Mesendoderm (in vitro differentiated cells): ENCODE results near the gene DMD.

Experiments
- DNase-seq: peaks from one replicate; pipeline ENCODE4 v3.0.0; 2013
- H2AK5ac ChIP-seq: 2 replicates; pipeline ENCODE4 v1.6.1; 2013; ENCODE audit warnings: low read length, inconsistent platforms
- H2BK120ac ChIP-seq: 2 replicates; pipeline ENCODE4 v1.6.1; 2013; ENCODE audit warnings: low read depth, mild to moderate bottlenecking, low read length, moderate library complexity, mixed read lengths
- H2BK15ac ChIP-seq: replicated peaks from 2 replicates; pipeline ENCODE4 v1.6.1; 2013; ENCODE audit warnings: low read depth, mild to moderate bottlenecking, moderate library complexity
- H2BK5ac ChIP-seq: 2 replicates; pipeline ENCODE4 v1.6.1; 2013; ENCODE audit warnings: low read length, inconsistent platforms
- H3K18ac ChIP-seq: 2 replicates; pipeline ENCODE4 v1.6.1; 2013; ENCODE audit warnings: mild to moderate bottlenecking, low read length, mixed read lengths
- H3K23ac ChIP-seq: one replicate; pipeline ENCODE4 v1.6.1; 2013; ENCODE audit warnings: low read length
- H3K27ac ChIP-seq: 2 replicates; pipeline ENCODE4 v1.5.1; 2013; ENCODE audit warnings: low read depth, mild to moderate bottlenecking, inconsistent platforms, low read length, moderate library complexity
- H3K27me3 ChIP-seq: 2 replicates; pipeline ENCODE4 v1.6.1; 2013; ENCODE audit warnings: low read length, control low read depth, mild to moderate bottlenecking, inconsistent platforms; ENCODE audit not compliant: insufficient read depth, poor library complexity
- H3K36me3 ChIP-seq: 2 replicates; pipeline ENCODE4 v1.6.1; 2013; ENCODE audit warnings: low read length, inconsistent platforms; ENCODE audit not compliant: control insufficient read depth, insufficient read depth
- H3K4ac ChIP-seq: one replicate; pipeline ENCODE4 v1.6.1; 2013; ENCODE audit warnings: low read depth, mild to moderate bottlenecking, low read length, moderate library complexity
- H3K4me1 ChIP-seq: 2 replicates; pipeline ENCODE4 v1.6.1; 2013; ENCODE audit warnings: low read depth, low read length, inconsistent platforms; ENCODE audit not compliant: control insufficient read depth
- H3K4me2 ChIP-seq: 2 replicates; pipeline ENCODE4 v1.6.1; 2013; ENCODE audit warnings: low read length
- H3K4me3 ChIP-seq: 2 replicates; pipeline ENCODE4 v1.5.1; 2013; ENCODE audit warnings: mild to moderate bottlenecking, low read length
- H3K56ac ChIP-seq: one replicate; pipeline ENCODE4 v1.6.1; 2013; ENCODE audit warnings: low read length
- H3K79me1 ChIP-seq: 2 replicates; pipeline ENCODE4 v1.6.1; 2013; ENCODE audit warnings: low read length, inconsistent platforms
- H3K79me2 ChIP-seq: 2 replicates; pipeline ENCODE4 v1.6.1; 2013; ENCODE audit warnings: mild to moderate bottlenecking, low read length; ENCODE audit not compliant: control insufficient read depth, insufficient read depth
- H3K9ac ChIP-seq: 2 replicates; pipeline ENCODE4 v1.6.1; 2013; ENCODE audit warnings: low read length, inconsistent platforms
- H4K5ac ChIP-seq: one replicate; pipeline ENCODE4 v1.6.1; 2013; ENCODE audit warnings: low read length
- H4K8ac ChIP-seq: one replicate; pipeline ENCODE4 v1.6.1; 2013; ENCODE audit warnings: low read depth, mild to moderate bottlenecking, control low read depth, low read length, moderate library complexity
- WGBS: extraction: QIAGEN DNeasy Blood & Tissue Kit; methylation state at CpG from one replicate; pipeline ENCODE4 v1.1.7; 2013; ENCODE audit warnings: low lambda C conversion rate, missing lambda C conversion rate; ENCODE audit not compliant: insufficient coverage; ENCODE audit errors: extremely low coverage; 5-methylcytosine and 5-hydroxymethylcytosine counted together

Gene DMD

DNA sequence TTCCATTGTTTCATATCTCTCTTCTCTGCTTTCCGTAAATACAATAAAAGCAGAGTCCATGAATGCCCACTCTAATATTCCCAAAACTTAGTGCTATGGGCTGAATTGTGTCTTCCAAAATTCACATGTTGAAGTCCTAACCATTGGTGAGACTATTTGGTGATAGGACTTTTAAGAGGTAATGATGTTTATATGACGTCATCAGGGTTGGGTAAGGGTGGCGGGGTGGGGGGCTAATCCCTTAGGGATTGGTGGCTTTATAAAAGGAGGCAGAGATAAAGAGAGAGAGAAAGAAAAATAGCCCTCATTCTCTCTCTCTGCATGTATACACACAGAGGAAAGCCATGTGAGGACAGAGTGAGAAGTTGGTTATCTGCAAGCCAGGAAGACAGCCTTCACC is 722.2 kb downstream of the DMD start:
- Histone ChIP-seq H3K56ac (no peak overlapping the region), H2BK15ac (no peak overlapping the region), H4K5ac (no peak overlapping the region), H3K4me1 (no peaks in the 10 kb centered on the region), H3K27me3 (no peaks in the 10 kb centered on the region), H3K9ac (no peak overlapping the region), H3K79me1 (no peaks in the 10 kb centered on the region), H3K4me3 (no peak overlapping the region), H3K36me3 (no peaks in the 10 kb centered on the region), H4K8ac (no peak overlapping the region), H3K23ac (no peak overlapping the region), H2BK120ac (no peak overlapping the region), H2BK5ac (no peak overlapping the region), H2AK5ac (no peak overlapping the region), H3K4ac (no peak overlapping the region), H3K18ac (no peak overlapping the region), H3K79me2 (no peaks in the 10 kb centered on the region), H3K27ac (no peak overlapping the region), H3K4me2 (no peak overlapping the region)
- no CpG with 5 or more reads among the region's 3 CpGs for WGBS
- no peak for DNase-seq

DNA sequence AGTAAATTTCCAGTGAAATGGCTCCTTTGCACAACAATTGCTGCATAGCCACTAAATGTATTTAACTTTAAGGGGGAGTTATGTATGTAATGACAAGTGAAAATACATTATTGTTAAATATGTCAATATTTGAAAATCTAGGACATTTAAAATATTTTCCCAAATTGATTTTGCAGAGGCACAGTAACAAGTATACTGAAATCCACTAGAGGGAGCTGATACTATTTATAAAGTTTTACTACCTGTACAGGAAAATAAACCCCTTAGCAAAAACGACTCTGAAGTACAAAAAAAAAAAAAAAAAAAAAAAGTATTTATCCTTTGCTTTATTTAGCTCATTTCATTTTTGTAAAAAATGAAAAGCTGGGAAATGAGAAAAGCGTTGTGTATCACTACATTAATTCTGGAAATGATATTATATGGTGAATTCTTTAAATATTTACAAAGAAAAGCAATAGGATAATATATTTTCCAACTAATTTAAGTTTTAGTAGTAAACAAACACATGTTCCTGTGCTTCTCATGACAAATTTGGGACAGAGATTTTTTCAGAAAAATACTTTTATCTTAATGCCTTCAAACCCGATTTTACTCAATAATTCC is 727.7 kb downstream of the DMD start:
- WGBS: no CpG with 5 or more reads among the region's 3 CpGs
- Histone ChIP-seq H3K27me3 (no peaks in the 10 kb centered on the region), H3K9ac (no peak overlapping the region), H3K4me1 (no peaks in the 10 kb centered on the region), H3K79me1 (no peaks in the 10 kb centered on the region), H4K8ac (no peak overlapping the region), H3K23ac (no peak overlapping the region), H2BK5ac (no peak overlapping the region), H3K56ac (no peak overlapping the region), H3K18ac (no peak overlapping the region), H2BK15ac (no peak overlapping the region), H3K36me3 (no peaks in the 10 kb centered on the region), H4K5ac (no peak overlapping the region), H3K4ac (no peak overlapping the region), H3K79me2 (no peaks in the 10 kb centered on the region), H3K4me2 (no peak overlapping the region), H2AK5ac (no peak overlapping the region), H3K4me3 (no peak overlapping the region), H2BK120ac (no peak overlapping the region), H3K27ac (no peak overlapping the region)
- DNase-seq: peak; percentile 7

DNA sequence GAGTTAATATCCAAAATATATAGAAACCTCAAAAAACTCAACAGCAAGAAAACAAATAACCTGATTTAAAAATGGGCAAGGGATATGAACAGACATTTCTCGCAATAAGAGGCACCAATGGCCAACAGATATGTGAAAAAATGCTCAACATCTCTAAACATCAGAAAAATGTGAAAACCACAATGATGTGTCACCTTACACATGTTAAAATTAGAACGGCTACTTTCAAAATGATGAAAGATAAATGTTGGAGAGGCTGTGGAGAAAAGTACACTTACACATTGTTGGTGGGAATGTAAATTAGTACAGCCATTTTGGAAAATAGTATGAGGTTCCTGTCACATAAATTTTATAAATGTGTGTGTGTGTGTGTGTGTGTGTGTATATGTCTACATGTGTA is 731.3 kb downstream of the DMD start:
- H4K8ac ChIP-seq: no peak overlapping the region
- no peak overlapping the region for H3K9ac ChIP-seq
- H3K4me2 ChIP-seq: no peak overlapping the region
- H3K79me2 ChIP-seq: no peaks in the 10 kb centered on the region
- H2BK120ac ChIP-seq: no peak overlapping the region
- no peak overlapping the region for H3K56ac ChIP-seq
- no peaks in the 10 kb centered on the region for H3K27me3 ChIP-seq
- no peak overlapping the region for H2BK15ac ChIP-seq
- no CpG with 5 or more reads among the region's 2 CpGs for whole genome bisulfite sequencing
- no peaks in the 10 kb centered on the region for H3K4me1 ChIP-seq
- H3K27ac ChIP-seq: no peak overlapping the region
- H3K4me3 ChIP-seq: no peak overlapping the region
- no peaks in the 10 kb centered on the region for H3K36me3 ChIP-seq
- no peak overlapping the region for H4K5ac ChIP-seq
- no peak overlapping the region for H2BK5ac ChIP-seq
- no peak for DNase-seq
- H3K79me1 ChIP-seq: no peaks in the 10 kb centered on the region
- H3K23ac ChIP-seq: no peak overlapping the region
- no peak overlapping the region for H3K18ac ChIP-seq
- H3K4ac ChIP-seq: no peak overlapping the region
- H2AK5ac ChIP-seq: no peak overlapping the region

DNA sequence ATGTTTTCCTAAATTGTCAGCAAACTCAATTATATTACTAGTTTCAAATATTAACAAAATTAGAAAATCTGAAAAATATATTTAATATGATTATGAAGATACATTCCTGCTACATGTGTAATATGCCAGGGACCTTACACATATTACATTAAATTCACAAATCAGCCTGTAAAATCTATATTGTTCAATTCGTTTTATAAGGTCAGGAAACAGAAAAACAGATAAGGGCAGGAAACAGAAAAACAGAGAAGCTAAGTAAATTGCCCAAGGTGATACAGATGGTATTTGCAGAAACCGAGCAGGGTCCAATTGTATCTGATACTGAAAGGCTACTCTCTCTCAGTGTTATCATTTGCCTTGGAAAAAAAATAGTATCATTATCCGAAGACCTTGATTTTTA is 739.0 kb downstream of the DMD start:
- Histone ChIP-seq H2BK15ac (no peak overlapping the region), H3K36me3 (no peaks in the 10 kb centered on the region), H3K4me1 (no peaks in the 10 kb centered on the region), H3K79me1 (no peaks in the 10 kb centered on the region), H3K18ac (no peak overlapping the region), H3K4ac (no peak overlapping the region), H3K27me3 (no peaks in the 10 kb centered on the region), H3K9ac (no peak overlapping the region), H3K79me2 (no peaks in the 10 kb centered on the region), H3K23ac (no peak overlapping the region), H3K27ac (no peak overlapping the region), H3K56ac (no peak overlapping the region), H3K4me3 (no peak overlapping the region), H3K4me2 (no peak overlapping the region), H2BK5ac (no peak overlapping the region), H2BK120ac (no peak overlapping the region), H4K8ac (no peak overlapping the region), H4K5ac (no peak overlapping the region), H2AK5ac (no peak overlapping the region)
- no peak for DNase-seq
- no CpG with 5 or more reads among the region's 3 CpGs for WGBS

DNA sequence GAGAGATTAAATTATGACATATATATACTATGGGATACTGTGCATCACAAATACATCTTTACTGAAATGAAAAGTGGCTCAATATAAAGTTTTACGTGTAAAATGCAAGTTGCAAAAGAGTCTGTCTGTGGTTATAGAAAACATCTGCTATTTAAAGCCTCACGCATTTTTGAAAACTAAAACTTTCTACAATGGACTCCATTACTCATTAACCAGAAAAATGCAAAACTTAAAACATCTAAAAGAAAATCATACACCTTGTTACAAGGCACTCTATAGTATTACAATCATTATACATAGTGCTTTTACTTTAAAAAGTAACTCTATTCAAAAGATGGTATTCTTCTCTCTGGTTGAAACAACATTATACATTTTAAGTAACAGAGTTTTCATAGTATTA is 755.6 kb downstream of the DMD start:
- no peak overlapping the region for H2AK5ac ChIP-seq
- H3K9ac ChIP-seq: no peak overlapping the region
- no peak overlapping the region for H4K8ac ChIP-seq
- no peak overlapping the region for H4K5ac ChIP-seq
- no peak overlapping the region for H3K56ac ChIP-seq
- no peak overlapping the region for H3K4ac ChIP-seq
- no peak overlapping the region for H2BK15ac ChIP-seq
- H3K27ac ChIP-seq: no peak overlapping the region
- no peaks in the 10 kb centered on the region for H3K36me3 ChIP-seq
- no peaks in the 10 kb centered on the region for H3K79me1 ChIP-seq
- no peak overlapping the region for H3K23ac ChIP-seq
- H3K4me2 ChIP-seq: no peak overlapping the region
- no peak overlapping the region for H3K4me3 ChIP-seq
- no peaks in the 10 kb centered on the region for H3K79me2 ChIP-seq
- no peaks in the 10 kb centered on the region for H3K4me1 ChIP-seq
- H3K27me3 ChIP-seq: no peaks in the 10 kb centered on the region
- no peak for DNase-seq
- no CpG with 5 or more reads among the region's 2 CpGs for WGBS
- no peak overlapping the region for H3K18ac ChIP-seq
- no peak overlapping the region for H2BK5ac ChIP-seq
- H2BK120ac ChIP-seq: no peak overlapping the region

DNA sequence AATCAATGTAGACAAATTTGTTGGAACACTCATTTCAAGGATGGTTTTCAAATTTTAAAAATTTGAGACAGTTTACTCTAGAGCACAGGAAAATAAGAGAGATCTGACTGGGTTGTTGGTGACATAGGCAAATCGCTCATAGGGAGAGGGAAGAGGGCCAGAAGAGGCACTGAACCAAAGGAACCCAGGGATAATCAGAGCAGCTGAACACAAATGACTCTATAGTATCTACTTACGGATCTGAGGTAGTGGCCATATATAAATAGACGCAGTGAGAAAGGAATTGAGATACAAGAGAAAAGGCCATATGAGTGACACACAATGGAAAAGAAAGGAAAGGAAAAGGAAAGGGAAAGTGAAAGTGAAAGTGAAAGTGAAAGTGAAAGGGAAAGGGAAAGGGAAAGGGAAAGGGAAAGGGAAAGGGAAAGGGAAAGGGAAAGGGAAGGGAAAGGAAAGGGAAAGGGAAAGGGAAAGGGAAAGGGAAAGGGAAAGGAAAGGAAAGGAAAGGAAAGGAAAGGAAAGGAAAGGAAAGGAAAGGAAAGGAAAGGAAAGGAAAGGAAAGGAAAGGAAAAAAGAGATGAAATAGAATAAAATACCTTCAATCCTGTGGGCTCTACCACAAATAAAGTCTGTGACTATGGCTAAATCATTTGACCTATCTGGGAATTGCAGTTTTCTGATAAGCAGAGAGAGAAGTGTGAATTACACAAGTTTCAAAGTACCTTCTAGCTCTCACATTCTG is 759.2 kb downstream of the DMD start:
- H3K36me3 ChIP-seq: no peaks in the 10 kb centered on the region
- H3K4me2 ChIP-seq: no peak overlapping the region
- H3K23ac ChIP-seq: no peak overlapping the region
- no peak for DNase-seq
- no peaks in the 10 kb centered on the region for H3K27me3 ChIP-seq
- H3K4me3 ChIP-seq: no peak overlapping the region
- H3K18ac ChIP-seq: no peak overlapping the region
- no peaks in the 10 kb centered on the region for H3K79me1 ChIP-seq
- no peak overlapping the region for H2BK15ac ChIP-seq
- no peaks in the 10 kb centered on the region for H3K4me1 ChIP-seq
- no CpG with 5 or more reads among the region's 3 CpGs for WGBS
- no peak overlapping the region for H2AK5ac ChIP-seq
- no peak overlapping the region for H4K8ac ChIP-seq
- H3K9ac ChIP-seq: no peak overlapping the region
- H4K5ac ChIP-seq: no peak overlapping the region
- no peak overlapping the region for H3K4ac ChIP-seq
- H3K56ac ChIP-seq: no peak overlapping the region
- no peak overlapping the region for H2BK5ac ChIP-seq
- no peak overlapping the region for H3K27ac ChIP-seq
- H3K79me2 ChIP-seq: no peaks in the 10 kb centered on the region
- no peak overlapping the region for H2BK120ac ChIP-seq
